ENCODE measurements around the gene KRT35. TPM values are rescaled to one million over a fixed set of nuclear protein-coding genes. Genes with fewer than 3 reads are reported as not detected.

The KRT35 gene
- not detected for total RNA-seq

- DNase-seq (no peak), ATAC-seq (no peak)
- intact Hi-C loops (cut with DNase I, micrococcal nuclease): no loop called here
- Mint-ChIP-seq H3K36me3 (ENCODE audit: low read depth) (no peaks in the 10 kb centered on the region), H3K27me3 (no peaks in the 10 kb centered on the region), H3K4me1 (no peaks in the 10 kb centered on the region), H3K27ac (no peak within 1 kb of the TSS), H3K9me3 (ENCODE audit: low read depth) (no peaks in the 10 kb centered on the region), H3K4me3 (no peak within 1 kb of the TSS)
- ChIA-PET POLR2A (no interaction called here), CTCF (no interaction called here)
These were observed at the start of gene KRT35 for GRCh38 chr17:41481036-41481435. KRT35 (minus strand) TSS chr17:41481151; CDS start chr17:41481097, 54 bp downstream.

GRCh38 chr17:41530062-41531048 lies 49.4 kb upstream of the KRT35 start:
- no peaks in the 10 kb centered on the region for H3K36me3 Mint-ChIP-seq (ENCODE audit: low read depth)
- no peaks in the 10 kb centered on the region for H3K9me3 Mint-ChIP-seq (ENCODE audit: low read depth)
- intact Hi-C loops (cut with DNase I, micrococcal nuclease): no loop called here
- peaks cover 37% of the 10 kb centered on the region for H3K27me3 Mint-ChIP-seq
- peaks cover 5% of the 10 kb centered on the region for H3K4me1 Mint-ChIP-seq
- no peak for DNase-seq
- no peak overlapping the region for H3K27ac Mint-ChIP-seq
- ChIA-PET POLR2A (no interaction called here), CTCF (interaction anchor here (1.1 to 2.2 kb wide), 3 partner anchors 19 to 118 kb away, joined by 3 to 9 read pairs (median 3); no protein-coding TSS in a partner anchor)
- no peak for ATAC-seq
- no peak overlapping the region for H3K4me3 Mint-ChIP-seq

GRCh38 chr17:41529491-41529915 lies 48.6 kb upstream of the KRT35 start:
- CTCF ChIA-PET: interaction anchor here (0.6 to 2.2 kb wide), 5 partner anchors 20 to 463 kb away, joined by 3 to 9 read pairs (median 3); no protein-coding TSS in a partner anchor
- POLR2A ChIA-PET: no interaction called here
- no peak overlapping the region for H3K4me3 Mint-ChIP-seq

GRCh38 chr17:41528959-41529353 lies 48.0 kb upstream of the KRT35 start:
- ATAC-seq (no peak), DNase-seq (no peak)
- Mint-ChIP-seq H3K27ac (no peak overlapping the region), H3K4me1 (peaks cover 5% of the 10 kb centered on the region), H3K4me3 (no peak overlapping the region), H3K36me3 (ENCODE audit: low read depth) (no peaks in the 10 kb centered on the region), H3K27me3 (peaks cover 37% of the 10 kb centered on the region), H3K9me3 (ENCODE audit: low read depth) (no peaks in the 10 kb centered on the region)
- intact Hi-C loops (cut with DNase I, micrococcal nuclease): no loop called here
- ChIA-PET POLR2A (no interaction called here), CTCF (interaction anchor here (0.6 to 2.2 kb wide), 5 partner anchors 20 to 464 kb away, joined by 3 to 9 read pairs (median 3); no protein-coding TSS in a partner anchor)

More at GRCh38 chr17:41529491-41529915, 48.6 kb upstream of the KRT35 start:
- Mint-ChIP-seq H3K27me3 (peaks cover 37% of the 10 kb centered on the region), H3K9me3 (ENCODE audit: low read depth) (no peaks in the 10 kb centered on the region), H3K36me3 (ENCODE audit: low read depth) (no peaks in the 10 kb centered on the region), H3K27ac (no peak overlapping the region), H3K4me1 (peaks cover 5% of the 10 kb centered on the region)
- intact Hi-C loops (cut with DNase I, micrococcal nuclease): no loop called here
- no peak for ATAC-seq
- no peak for DNase-seq

GRCh38 chr17:41527063-41528023 lies 46.4 kb upstream of the KRT35 start:
- no peak for ATAC-seq
- H3K4me1 Mint-ChIP-seq: peaks cover 5% of the 10 kb centered on the region
- intact Hi-C loops (cut with DNase I, micrococcal nuclease): no loop called here
- CTCF ChIA-PET: interaction anchor here (0.7 to 1.0 kb wide), 2 partner anchors 54 to 55 kb away, joined by 3 to 4 read pairs; no protein-coding TSS in a partner anchor
- peaks cover 32% of the 10 kb centered on the region for H3K27me3 Mint-ChIP-seq
- no peak overlapping the region for H3K4me3 Mint-ChIP-seq
- no peaks in the 10 kb centered on the region for H3K9me3 Mint-ChIP-seq (ENCODE audit: low read depth)
- no peaks in the 10 kb centered on the region for H3K36me3 Mint-ChIP-seq (ENCODE audit: low read depth)
- H3K27ac Mint-ChIP-seq: no peak overlapping the region
- POLR2A ChIA-PET: no interaction called here
- DNase-seq: peak; percentile 15

GRCh38 chr17:41524261-41524660 lies 43.3 kb upstream of the KRT35 start:
- Mint-ChIP-seq H3K27ac (no peak overlapping the region), H3K4me1 (peaks cover 5% of the 10 kb centered on the region), H3K27me3 (peaks cover 24% of the 10 kb centered on the region), H3K36me3 (ENCODE audit: low read depth) (no peaks in the 10 kb centered on the region), H3K4me3 (no peak overlapping the region), H3K9me3 (ENCODE audit: low read depth) (no peaks in the 10 kb centered on the region)
- no peak for DNase-seq
- intact Hi-C loops (cut with DNase I, micrococcal nuclease): no loop called here
- no peak for ATAC-seq
- POLR2A ChIA-PET: no interaction called here
- CTCF ChIA-PET: interaction anchor here (0.6 kb wide), 2 partner anchors 68 to 148 kb away, joined by 3 read pairs; no protein-coding TSS in a partner anchor

- no peak for ATAC-seq
- Mint-ChIP-seq H3K9me3 (ENCODE audit: low read depth) (no peaks in the 10 kb centered on the region), H3K4me1 (peaks cover 5% of the 10 kb centered on the region), H3K27me3 (peaks cover 20% of the 10 kb centered on the region), H3K4me3 (no peak overlapping the region), H3K36me3 (ENCODE audit: low read depth) (no peaks in the 10 kb centered on the region), H3K27ac (no peak overlapping the region)
- POLR2A ChIA-PET: no interaction called here
- no peak for DNase-seq
- intact Hi-C loops (cut with DNase I, micrococcal nuclease): no loop called here
- CTCF ChIA-PET: interaction anchor here (0.6 kb wide), 2 partner anchors 68 to 148 kb away, joined by 3 read pairs; no protein-coding TSS in a partner anchor
These were observed 42.8 kb upstream of the KRT35 start for GRCh38 chr17:41523787-41524186.

GRCh38 chr17:41523225-41523593 lies 42.3 kb upstream of the KRT35 start:
- Mint-ChIP-seq H3K4me1 (peaks cover 3% of the 10 kb centered on the region), H3K27ac (no peak overlapping the region), H3K36me3 (ENCODE audit: low read depth) (no peaks in the 10 kb centered on the region), H3K27me3 (peaks cover 14% of the 10 kb centered on the region), H3K9me3 (ENCODE audit: low read depth) (no peaks in the 10 kb centered on the region), H3K4me3 (no peak overlapping the region)
- ChIA-PET POLR2A (no interaction called here), CTCF (no interaction called here)
- no peak for ATAC-seq
- DNase-seq: no peak
- intact Hi-C loops (cut with DNase I, micrococcal nuclease): no loop called here

- H3K4me3 Mint-ChIP-seq: no peak overlapping the region
- ChIA-PET CTCF (interaction anchor here (1.1 kb wide), 1 partner anchor 27 kb away, joined by 3 read pairs; no protein-coding TSS in a partner anchor), POLR2A (interaction anchor here (0.6 kb wide), 1 partner anchor 977 kb away, joined by 5 read pairs; no protein-coding TSS in a partner anchor)
- H3K27me3 Mint-ChIP-seq: peaks cover 14% of the 10 kb centered on the region
- no peaks in the 10 kb centered on the region for H3K36me3 Mint-ChIP-seq (ENCODE audit: low read depth)
- peaks cover 3% of the 10 kb centered on the region for H3K4me1 Mint-ChIP-seq
- DNase-seq (no peak), ATAC-seq (no peak)
- intact Hi-C loops (cut with DNase I, micrococcal nuclease): no loop called here
- no peaks in the 10 kb centered on the region for H3K9me3 Mint-ChIP-seq (ENCODE audit: low read depth)
- H3K27ac Mint-ChIP-seq: no peak overlapping the region
These were observed 41.6 kb upstream of the KRT35 start for GRCh38 chr17:41522301-41523224.

GRCh38 chr17:41521574-41522261 lies 40.8 kb upstream of the KRT35 start:
- Mint-ChIP-seq H3K4me1 (no peaks in the 10 kb centered on the region), H3K27ac (no peak overlapping the region), H3K9me3 (ENCODE audit: low read depth) (no peaks in the 10 kb centered on the region), H3K4me3 (no peak overlapping the region), H3K36me3 (ENCODE audit: low read depth) (no peaks in the 10 kb centered on the region), H3K27me3 (peaks cover 6% of the 10 kb centered on the region)
- CTCF ChIA-PET: interaction anchor here (0.6 to 1.1 kb wide), 2 partner anchors 28 to 685 kb away, joined by 3 read pairs; no protein-coding TSS in a partner anchor
- DNase-seq (no peak), ATAC-seq (no peak)
- POLR2A ChIA-PET: interaction anchor here (0.6 kb wide), 1 partner anchor 978 kb away, joined by 5 read pairs; no protein-coding TSS in a partner anchor
- intact Hi-C loops (cut with DNase I, micrococcal nuclease): no loop called here

Data from activated CD4-positive, alpha-beta T cell treated with anti-CD3 and anti-CD28 coated beads for 36 hours (primary cell).